Endothelial cell of umbilical vein (primary cell): ENCODE measurements around the gene SPACA6. TPM values are rescaled to one million over a fixed set of nuclear protein-coding genes. Genes with fewer than 3 reads are reported as not detected.

Source experiments
- BruUV-seq: library from RNA; stranded (reverse); fragments of 400-500 nt; replicated peaks from 2 replicates; lab custom pipeline; 2021; lab: Mats Ljungman, UMichigan
- CTCF ChIA-PET: fragments of 300-600, 350-600 bp; sonication (Branson Sonifier 250); formaldehyde crosslinking; loops from one replicate; lab custom pipeline; 2021; ENCODE audit warnings: antibody characterized with exemption, inconsistent platforms; lab: Charles Lee
- POLR2A ChIA-PET: fragments of 300-600, 350-600 bp; sonication (Branson Sonifier 250); formaldehyde crosslinking; loops from one replicate; lab custom pipeline; 2021; ENCODE audit warnings: antibody characterized with exemption, inconsistent platforms; lab: Charles Lee
- DNase-seq: peaks from one replicate; pipeline ENCODE4 v3.0.0-alpha.2; 2011; ENCODE audit warnings: low read depth, low spot score
- FAIRE-seq: peaks from 2 replicates; lab custom pipeline; 2011; peaks lifted over from hg19 to GRCh38; lab: Jason Lieb, UNC
- H2AFZ ChIP-seq: 2 replicates; pipeline ENCODE4 v1.6.0; 2012; ENCODE audit warnings: low read depth, low read length, control low read depth, inconsistent platforms
- H3K27ac ChIP-seq: 2 replicates; pipeline ENCODE4 v1.5.1; 2011; ENCODE audit warnings: low read depth, mild to moderate bottlenecking, control low read depth, low read length, moderate library complexity; ENCODE audit not compliant: insufficient read depth
- H3K27me3 ChIP-seq, 2 experiments: 2 replicates each; pipeline versions ENCODE4 v1.6.0 to v1.6.1; 2011; ENCODE audit warnings: low read length in 2 of 2, mixed read lengths in 1 of 2; ENCODE audit not compliant: control insufficient read depth in 2 of 2, insufficient read depth in 2 of 2
- H3K36me3 ChIP-seq, 2 experiments: 2 replicates in 1 of 2; 3 replicates in 1 of 2; pipeline ENCODE4 v1.5.1; 2011; ENCODE audit warnings: low read length in 2 of 2, mild to moderate bottlenecking in 1 of 2, moderate library complexity in 1 of 2; ENCODE audit not compliant: control insufficient read depth in 2 of 2, insufficient read depth in 2 of 2; ENCODE audit errors: extremely low read depth in 1 of 2
- H3K4me1 ChIP-seq: 3 replicates; pipeline ENCODE4 v1.5.1; 2011; ENCODE audit warnings: mild to moderate bottlenecking, low read length; ENCODE audit not compliant: control insufficient read depth, insufficient read depth; ENCODE audit errors: extremely low read depth
- H3K4me2 ChIP-seq: 2 replicates; pipeline ENCODE4 v1.6.1; 2011; ENCODE audit warnings: low read length, control low read depth, mixed read lengths; ENCODE audit not compliant: insufficient read depth
- H3K4me3 ChIP-seq, 3 experiments: fragments of 200-600 bp in 1 of 3; sonication (generic), shearing (Covaris generic) in 1 of 3; replicated peaks in 1 of 3; 2 replicates each; pipeline ENCODE4 v1.5.1; 2011 to 2016; ENCODE audit warnings: control low read depth in 3 of 3, low read length in 3 of 3, mild to moderate bottlenecking in 2 of 3, inconsistent platforms in 1 of 3, low read depth in 1 of 3, moderate library complexity in 1 of 3; ENCODE audit not compliant: insufficient read depth in 1 of 3
- H3K79me2 ChIP-seq: 2 replicates; pipeline ENCODE4 v1.6.0; 2012; ENCODE audit warnings: low read length, inconsistent platforms; ENCODE audit not compliant: control insufficient read depth, insufficient read depth
- H3K9ac ChIP-seq: replicated peaks from 2 replicates; pipeline ENCODE3; 2011; ENCODE audit warnings: low read length, control low read depth; ENCODE audit not compliant: insufficient read depth; ENCODE audit errors: extremely low read depth
- H3K9me1 ChIP-seq: replicated peaks from 3 replicates; pipeline ENCODE4 v1.6.0; 2011; ENCODE audit warnings: mild to moderate bottlenecking, low read length; ENCODE audit not compliant: control insufficient read depth, insufficient read depth; ENCODE audit errors: extremely low read depth
- H3K9me3 ChIP-seq: replicated peaks from 2 replicates; pipeline ENCODE4 v1.5.1; 2012; ENCODE audit warnings: low read length, inconsistent platforms; ENCODE audit not compliant: control insufficient read depth, insufficient read depth
- H4K20me1 ChIP-seq: replicated peaks from 2 replicates; pipeline ENCODE3; 2011; ENCODE audit warnings: mild to moderate bottlenecking, low read length; ENCODE audit not compliant: control insufficient read depth, insufficient read depth; ENCODE audit errors: extremely low read depth
- CTCF ChIP-seq, 2 donors: IDR thresholded peaks; 1 replicate in 1 of 2; 2 replicates in 1 of 2; pipeline ENCODE4 v1.5.1; 2011; ENCODE audit warnings: low read length in 2 of 2, mild to moderate bottlenecking in 2 of 2, moderate library complexity in 2 of 2, control low read depth in 1 of 2, inconsistent platforms in 1 of 2, low read depth in 1 of 2; ENCODE audit not compliant: insufficient read depth in 1 of 2; ENCODE audit errors: extremely low read depth in 1 of 2
- EZH2 ChIP-seq: IDR thresholded peaks from 2 replicates; pipeline ENCODE4 v1.6.1; 2012; ENCODE audit warnings: borderline replicate concordance, low read depth, mild to moderate bottlenecking, moderate library complexity, low read length, inconsistent platforms; ENCODE audit not compliant: severe bottlenecking
- FOS ChIP-seq: IDR thresholded peaks from 2 replicates; pipeline ENCODE4 v1.6.1; 2011; ENCODE audit warnings: mild to moderate bottlenecking, low read length, moderate library complexity, borderline replicate concordance; ENCODE audit not compliant: insufficient read depth
- GATA2 ChIP-seq: IDR thresholded peaks from 2 replicates; pipeline ENCODE4 v1.7.0; 2011; ENCODE audit warnings: low read depth, mild to moderate bottlenecking, moderate library complexity, mixed read lengths, low read length; ENCODE audit not compliant: insufficient read length, insufficient read depth
- JUN ChIP-seq: IDR thresholded peaks from 2 replicates; pipeline ENCODE4 v1.6.1; 2011; ENCODE audit warnings: borderline replicate concordance, low read depth; ENCODE audit not compliant: insufficient read length, insufficient read depth
- MAX ChIP-seq: IDR thresholded peaks from 2 replicates; pipeline ENCODE4 v1.6.1; 2011; ENCODE audit not compliant: insufficient read depth, insufficient read length
- MYC ChIP-seq: IDR thresholded peaks from one replicate; pipeline ENCODE4 v1.6.1; 2011; ENCODE audit warnings: mild to moderate bottlenecking, low read depth, low read length
- POLR2A ChIP-seq: IDR thresholded peaks from 2 replicates; pipeline ENCODE4 v1.6.1; 2012; ENCODE audit warnings: low read depth, mild to moderate bottlenecking, control low read depth, low read length
- POLR2AphosphoS5 ChIP-seq: IDR thresholded peaks from 2 replicates; pipeline ENCODE4 v1.6.1; 2012; ENCODE audit warnings: low read depth, mild to moderate bottlenecking, control low read depth, low read length, moderate library complexity; ENCODE audit not compliant: insufficient read depth
- dilution Hi-C: fragments of 300-500 bp; cut with MboI; formaldehyde crosslinking; loops from one replicate; pipeline ENCODE4 v1.15.0; 2019; ENCODE audit warnings: low sequenced_read_pairs; ENCODE audit not compliant: extremely low pct_ligation_motif_present
- intact Hi-C: fragments of 100-400 bp; cut with micrococcal nuclease; formaldehyde crosslinking; loops from one replicate; pipeline ENCODE4 v1.10.0; 2022
- polyA plus RNA-seq, 4 experiments: library from polyadenylated mRNA; depleted of rRNA in 3 of 4; stranded (reverse) in 3 of 4; unstranded in 1 of 4; fragments of >200 nt; gene quantifications; 2 replicates each; pipeline versions ENCODE4 v1.2.1 to v1.2.3, GENCODE V29; 2011 to 2012; ENCODE audit warnings: missing spikeins in 1 of 4
- total RNA-seq: library from RNA; stranded (reverse); gene quantifications from 2 replicates; pipeline ENCODE4 v1.2.3, GENCODE V29; 2021

SPACA6 gene
- total and polyA plus RNA-seq, 2 donors (not counting 3 experiments of a cell fraction or from before 2014, with no cell fraction given) = 11.9 to 41.1 TPM

DNA sequence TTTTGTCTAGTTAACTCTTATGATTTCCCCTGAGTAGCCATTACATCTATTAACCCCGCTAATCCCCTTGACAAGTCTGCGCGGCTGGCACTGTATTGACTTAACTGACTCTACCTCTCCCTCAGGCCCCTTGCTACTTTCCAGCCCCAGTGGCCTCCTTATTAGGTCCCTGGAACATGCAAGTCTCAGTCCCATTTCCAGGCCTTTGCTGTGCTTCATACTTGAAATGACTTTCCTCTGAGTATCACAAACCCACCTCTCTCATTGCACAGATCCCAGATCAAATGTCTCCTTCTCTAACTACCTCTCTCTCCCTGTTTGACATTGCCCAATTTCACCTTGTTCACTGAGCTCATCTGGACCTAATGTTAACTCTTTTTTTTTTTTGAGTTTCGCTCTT is 13.2 kb downstream of the SPACA6 start:
- H2AFZ ChIP-seq = no peak overlapping the region
- no peak overlapping the region for H3K27ac ChIP-seq
- no peaks in the 10 kb centered on the region for H3K79me2 ChIP-seq
- no peak overlapping the region for H3K4me2 ChIP-seq
- TSS peak; percentile 6 for BruUV-seq
- no peak overlapping the region for H3K9ac ChIP-seq
- peaks cover 2% of the 10 kb centered on the region for H3K4me1 ChIP-seq
- intact Hi-C loops (no loop called here), dilution Hi-C loops (no loop called here)
- no peaks in the 10 kb centered on the region for H3K9me3 ChIP-seq
- H3K9me1 ChIP-seq = no peaks in the 10 kb centered on the region
- no peaks in the 10 kb centered on the region for H3K27me3 ChIP-seq
- peaks cover 14 to 18% of the 10 kb centered on the region in 2 experiments for H3K36me3 ChIP-seq
- TF ChIP-seq POLR2A (no peak), FOS (no peak), GATA2 (no peak), MYC (no peak), MAX (no peak), JUN (no peak), CTCF (IDR thresholded peaks at IDR 0.05; ENCODE audit: extremely low read depth in 1 of 2, insufficient read depth in 1 of 2, low read depth in 1 of 2, low read length in 2 of 2) (no peak), POLR2AphosphoS5 (no peak), EZH2 (no peak)
- FAIRE-seq = no peak
- no peak for DNase-seq
- ChIA-PET POLR2A (interaction anchor here (0.7 kb wide), 1 partner anchor 17 kb away, joined by 7 read pairs; no protein-coding TSS in a partner anchor), CTCF (interaction anchor here (1.7 kb wide), 1 partner anchor 72 kb away, joined by 5 read pairs; no protein-coding TSS in a partner anchor)
- H4K20me1 ChIP-seq = no peaks in the 10 kb centered on the region
- no peak overlapping the region for H3K4me3 ChIP-seq
